ENCODE results near the gene TMEM240. TPM values are rescaled to one million over a fixed set of nuclear protein-coding genes. Genes with fewer than 3 reads are reported as not detected.

The TMEM240 gene
- total and polyA plus RNA-seq, 4 donors: 0.14 to 0.33 (median 0.33) TPM; not detected in 1

GRCh38 chr1:1529321-1529720 lies 11.1 kb downstream of the TMEM240 start:
- 98% methylated on average over 17 of the region's 18 CpGs for WGBS
- H3K36me3 ChIP-seq (ENCODE audit: control insufficient read depth in 4 of 4, insufficient read depth in 3 of 4, low read depth in 1 of 4, low read length in 3 of 4): peaks cover 0 to 22% (median 6%) of the 10 kb centered on the region in 4 donors

GRCh38 chr1:1528301-1529267 lies 11.8 kb downstream of the TMEM240 start:
- H3K27ac ChIP-seq (ENCODE audit: low read depth in 1 of 2, low read length in 2 of 2): no peak overlapping the region
- H3K36me3 ChIP-seq (ENCODE audit: control insufficient read depth in 4 of 4, insufficient read depth in 3 of 4, low read depth in 1 of 4, low read length in 3 of 4): peaks cover 0 to 22% (median 6%) of the 10 kb centered on the region in 4 donors
- no peak for TF ChIP-seq YY1 (IDR thresholded peaks at IDR 0.05)
- no peak for TF ChIP-seq EGR1 (IDR thresholded peaks at IDR 0.05; ENCODE audit: low read depth in 2 of 2)
- no peak for TF ChIP-seq SP1 (IDR thresholded peaks at IDR 0.05)
- TF ChIP-seq ZBTB33 (IDR thresholded peaks at IDR 0.05): no peak
- TF ChIP-seq HNF4G (IDR thresholded peaks at IDR 0.05): no peak
- TF ChIP-seq GABPA (IDR thresholded peaks at IDR 0.05 in 1 of 2, conservative IDR thresholded peaks at IDR 0.05 in 1 of 2): no peak
- TF ChIP-seq RAD21 (IDR thresholded peaks at IDR 0.05): no peak
- TF ChIP-seq TAF1 (conservative IDR thresholded peaks at IDR 0.05): no peak
- TF ChIP-seq FOXA1 (IDR thresholded peaks at IDR 0.05): no peak
- TF ChIP-seq ATF3 (IDR thresholded peaks at IDR 0.05): no peak
- no peak for TF ChIP-seq HNF4A (conservative IDR thresholded peaks at IDR 0.05)
- no peak for TF ChIP-seq CTCF (IDR thresholded peaks at IDR 0.05; ENCODE audit: low read depth, low read length, missing input control)
- TF ChIP-seq RXRA (IDR thresholded peaks at IDR 0.05): no peak
- TF ChIP-seq REST (IDR thresholded peaks at IDR 0.05): no peak
- no peak for TF ChIP-seq FOXA2 (IDR thresholded peaks at IDR 0.05)
- no peak for DNase-seq (ENCODE audit: low spot score)
- 96% methylated on average over 37 of the region's 37 CpGs for WGBS
- H3K4me3 ChIP-seq (ENCODE audit: low read depth in 1 of 3, low read length in 3 of 3): no peak overlapping the region
- H3K9me3 ChIP-seq (ENCODE audit: control insufficient read depth in 4 of 4, low read length in 3 of 4): peaks cover 0 to 2% (median 0%) of the 10 kb centered on the region in 4 donors
- H3K9ac ChIP-seq (ENCODE audit: low read depth in 1 of 2, low read length in 2 of 2): no peak overlapping the region
- H3K4me1 ChIP-seq (ENCODE audit: control insufficient read depth in 4 of 4, insufficient read depth in 4 of 4, low read length in 3 of 4): peaks cover 0 to 5% (median 3%) of the 10 kb centered on the region in 4 donors
- no peaks in the 10 kb centered on the region for H3K27me3 ChIP-seq (ENCODE audit: control insufficient read depth in 4 of 4, insufficient read depth in 4 of 4, low read length in 3 of 4)

More at GRCh38 chr1:1529321-1529720, 11.1 kb downstream of the TMEM240 start:
- Histone ChIP-seq H3K4me1 (ENCODE audit: control insufficient read depth in 4 of 4, insufficient read depth in 4 of 4, low read length in 3 of 4) (peaks cover 0 to 5% (median 3%) of the 10 kb centered on the region in 4 donors), H3K9ac (ENCODE audit: low read depth in 1 of 2, low read length in 2 of 2) (no peak overlapping the region), H3K27me3 (ENCODE audit: control insufficient read depth in 4 of 4, insufficient read depth in 4 of 4, low read length in 3 of 4) (no peaks in the 10 kb centered on the region), H3K4me3 (ENCODE audit: low read depth in 1 of 3, low read length in 3 of 3) (no peak overlapping the region), H3K9me3 (ENCODE audit: control insufficient read depth in 4 of 4, low read length in 3 of 4) (peaks cover 0 to 2% (median 0%) of the 10 kb centered on the region in 4 donors), H3K27ac (ENCODE audit: low read depth in 1 of 2, low read length in 2 of 2) (no peak overlapping the region)
- no peak for TF ChIP-seq NR2F2 (IDR thresholded peaks at IDR 0.05)
- TF ChIP-seq FOXA1 (IDR thresholded peaks at IDR 0.05): no peak
- no peak for TF ChIP-seq HNF4G (IDR thresholded peaks at IDR 0.05)
- no peak for TF ChIP-seq FOXA2 (IDR thresholded peaks at IDR 0.05)
- no peak for TF ChIP-seq SP1 (IDR thresholded peaks at IDR 0.05)
- no peak for TF ChIP-seq CTCF (IDR thresholded peaks at IDR 0.05; ENCODE audit: low read depth, low read length, missing input control)
- no peak for DNase-seq (ENCODE audit: low spot score)

Data from liver (tissue), 9 donors.